GM18519 (cell line): ENCODE data around the gene UMAD1.

Experiments used
- ATAC-seq: cut with Tn5 transposase; IDR thresholded peaks from one replicate; pipeline ENCODE4 v1.9.1; 2021; ENCODE audit warnings: mild to moderate bottlenecking, moderate library complexity; ENCODE audit not compliant: unreplicated experiment, low FRiP score

UMAD1 gene

GRCh38 chr7:7640221-7641128 lies at the start of gene UMAD1:
Gene UMAD1, plus strand, starts transcription at chr7:7640752. Its CDS starts 32,620 bp downstream, at chr7:7673372.
- peak; percentile 95 for ATAC-seq

DNA sequence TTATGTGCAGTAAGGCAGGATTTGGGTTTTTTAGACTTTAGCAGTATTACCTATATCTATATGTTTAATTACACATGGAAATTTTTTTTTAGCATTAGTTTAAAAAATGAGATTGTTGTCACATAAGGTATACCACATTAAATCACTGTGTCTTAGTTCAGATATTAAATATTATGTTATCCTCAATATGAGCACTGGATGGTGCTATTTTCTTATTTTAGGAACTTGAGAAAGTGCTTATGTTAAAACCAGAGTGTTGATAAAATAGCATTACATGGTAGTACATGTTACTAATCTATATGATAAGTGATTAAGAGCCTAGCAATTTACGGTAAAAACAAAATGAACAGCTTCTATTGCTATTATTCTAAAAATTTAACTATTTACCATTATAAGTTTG lies 45.1 kb upstream of the UMAD1 start:
- no peak for ATAC-seq

- no peak for ATAC-seq
Observed at GRCh38 chr7:7596176-7596575, 44.4 kb upstream of the UMAD1 start.

DNA sequence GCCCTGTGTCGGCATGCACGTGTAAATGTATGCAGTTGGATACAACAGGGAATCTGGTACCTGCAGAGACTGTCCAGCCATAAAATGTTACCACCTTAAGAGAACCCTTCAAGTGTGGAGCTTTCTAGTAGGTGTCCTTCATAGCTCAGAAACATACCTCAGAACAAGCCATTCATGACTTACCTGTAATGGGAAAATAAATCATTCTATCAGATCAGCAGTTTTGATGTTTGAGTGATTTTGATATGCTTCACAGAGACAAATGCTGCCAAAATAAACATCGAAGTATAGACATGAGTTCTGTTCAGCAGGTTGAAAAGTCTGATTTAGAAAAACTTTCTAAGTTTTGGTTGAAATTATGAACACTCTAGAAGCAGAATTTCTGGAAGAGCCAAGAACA lies 33.5 kb upstream of the UMAD1 start:
- ATAC-seq, result no peak

DNA sequence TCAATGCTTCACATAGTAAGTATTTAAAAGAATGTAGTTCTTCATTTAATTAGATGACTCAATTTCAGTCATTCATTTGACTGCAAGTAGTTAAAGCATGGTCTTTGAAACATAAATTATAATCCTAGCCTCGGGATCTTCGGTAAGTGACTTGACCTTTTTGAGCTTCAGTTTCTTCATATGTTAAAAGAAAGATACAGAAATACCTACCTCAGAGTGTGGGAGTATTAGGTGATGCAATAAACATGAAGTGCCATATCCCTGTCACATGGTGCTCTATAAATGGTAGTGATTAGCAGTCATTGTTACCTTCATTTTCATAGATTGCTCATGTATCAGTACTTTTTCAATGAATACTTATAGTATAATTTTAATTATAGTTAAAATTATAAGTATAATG lies 31.2 kb upstream of the UMAD1 start:
- ATAC-seq, result no peak

DNA sequence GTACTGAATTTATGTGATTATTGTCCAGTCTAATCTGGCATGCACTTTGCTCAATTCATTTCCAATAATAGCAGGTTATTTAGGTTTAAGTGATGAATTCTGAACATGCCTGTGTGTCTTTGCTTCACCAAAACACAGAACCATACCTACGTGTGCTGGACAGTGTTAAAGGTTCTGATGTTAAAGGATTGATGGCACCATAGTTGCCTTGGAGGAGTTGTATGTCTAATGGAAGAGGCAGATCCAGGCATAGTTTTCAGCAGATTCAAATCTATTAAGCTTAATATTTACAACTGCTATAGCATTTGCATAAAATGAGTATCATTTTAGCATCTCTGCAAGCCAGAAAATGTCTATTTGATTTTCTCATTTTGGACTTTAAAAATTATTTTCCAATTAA lies 28.0 kb upstream of the UMAD1 start:
- no peak for ATAC-seq

GRCh38 chr7:7613210-7613609 lies 27.3 kb upstream of the UMAD1 start:
- ATAC-seq, result no peak

DNA sequence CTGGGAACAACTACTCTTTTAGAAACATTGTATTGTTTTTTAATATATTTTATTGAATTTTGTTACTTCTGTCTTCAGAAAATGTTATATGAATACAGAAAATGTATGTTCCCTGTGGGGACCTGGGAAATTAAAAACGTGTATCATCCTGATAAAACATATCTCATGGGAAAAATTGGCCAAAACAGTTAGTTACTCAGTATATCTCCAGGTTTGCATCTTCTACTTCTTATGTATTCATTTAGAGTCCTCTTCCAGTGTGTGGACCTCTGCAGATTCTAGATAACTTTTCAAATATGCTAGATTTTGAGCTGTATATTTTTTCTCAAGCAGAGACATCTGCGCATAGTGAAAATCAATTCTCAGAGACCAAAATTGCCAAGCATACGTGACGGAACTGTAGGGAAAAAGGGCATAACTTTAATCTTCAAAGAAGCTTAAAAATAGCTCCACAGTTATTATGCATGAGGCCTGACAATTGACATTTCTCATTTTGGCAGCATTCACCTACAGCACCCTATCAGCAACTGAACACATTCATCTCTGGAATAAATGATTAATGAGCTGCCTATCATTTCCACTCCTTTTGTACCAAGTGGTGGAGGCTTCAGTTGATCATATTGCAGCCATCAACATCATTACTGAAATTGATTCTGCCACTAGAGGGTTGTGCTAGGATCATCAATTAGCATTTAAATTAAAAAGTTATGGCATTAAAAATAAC lies 26.4 kb upstream of the UMAD1 start:
- ATAC-seq, result no peak

DNA sequence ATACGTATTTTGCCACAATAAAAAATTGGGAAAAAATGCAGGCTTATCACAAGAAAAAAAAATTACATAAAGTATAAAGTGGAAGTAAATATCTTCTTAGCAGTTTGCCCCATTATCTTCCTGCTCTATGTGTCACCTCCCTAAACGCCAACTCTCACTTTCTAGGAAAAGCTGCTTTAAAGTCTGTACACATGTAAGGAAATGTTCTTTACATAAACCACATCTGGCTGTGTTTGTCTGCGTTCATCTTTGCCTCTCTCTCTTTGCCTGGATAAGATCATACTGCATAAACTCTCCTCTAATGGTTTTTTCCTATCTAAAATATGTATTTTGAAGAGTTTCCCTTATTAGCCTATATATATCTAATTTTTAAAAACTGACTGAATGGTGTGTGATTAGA lies 23.0 kb upstream of the UMAD1 start:
- ATAC-seq, result no peak

DNA sequence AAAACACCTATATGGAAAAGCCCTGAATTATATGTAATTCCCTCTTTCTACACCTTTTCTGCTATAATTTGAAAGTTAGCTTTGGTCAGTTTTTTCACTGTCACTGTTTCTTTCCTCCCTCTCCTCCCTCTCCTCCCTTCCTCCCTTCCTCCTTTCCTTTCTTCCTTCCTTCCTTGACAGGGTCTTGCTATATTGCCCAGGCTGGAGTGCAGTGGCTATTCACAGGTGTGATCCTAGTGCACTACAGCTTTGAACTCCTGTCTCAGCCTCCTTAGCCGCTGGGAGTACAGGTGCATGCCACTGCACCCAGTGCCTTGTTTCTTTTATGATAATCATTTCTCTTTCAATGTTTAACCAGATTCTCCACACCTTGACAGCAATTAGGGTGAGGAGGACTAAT lies 22.1 kb upstream of the UMAD1 start:
- ATAC-seq, result no peak

GRCh38 chr7:7620236-7620635 lies 20.3 kb upstream of the UMAD1 start:
- ATAC-seq, result no peak

DNA sequence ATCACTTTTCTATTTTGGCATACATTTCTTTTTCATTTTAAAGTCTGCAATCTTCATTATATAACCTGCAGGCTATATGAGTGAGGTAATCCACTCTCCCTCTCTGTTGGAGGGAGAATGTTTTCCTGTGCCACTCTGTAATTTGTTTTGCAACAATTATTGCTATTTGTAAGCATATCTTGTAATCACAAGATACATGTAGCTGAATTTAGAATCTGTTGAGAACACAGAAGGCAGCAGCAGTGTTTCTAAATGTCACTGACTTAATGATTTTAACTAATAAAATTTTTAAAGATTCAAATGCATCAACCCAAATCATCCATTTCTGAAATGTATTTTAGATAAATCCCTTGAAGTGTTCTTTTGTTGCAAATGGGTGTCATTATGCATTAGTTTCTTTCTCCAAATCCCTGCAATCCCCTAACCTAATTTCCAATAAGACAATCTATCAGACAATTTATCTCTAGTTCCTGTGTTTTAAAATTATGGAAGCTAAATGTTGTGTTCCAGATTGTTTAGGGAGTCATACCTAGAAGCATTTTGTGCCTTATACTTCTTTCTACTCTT lies 19.8 kb upstream of the UMAD1 start:
- ATAC-seq, result no peak

DNA sequence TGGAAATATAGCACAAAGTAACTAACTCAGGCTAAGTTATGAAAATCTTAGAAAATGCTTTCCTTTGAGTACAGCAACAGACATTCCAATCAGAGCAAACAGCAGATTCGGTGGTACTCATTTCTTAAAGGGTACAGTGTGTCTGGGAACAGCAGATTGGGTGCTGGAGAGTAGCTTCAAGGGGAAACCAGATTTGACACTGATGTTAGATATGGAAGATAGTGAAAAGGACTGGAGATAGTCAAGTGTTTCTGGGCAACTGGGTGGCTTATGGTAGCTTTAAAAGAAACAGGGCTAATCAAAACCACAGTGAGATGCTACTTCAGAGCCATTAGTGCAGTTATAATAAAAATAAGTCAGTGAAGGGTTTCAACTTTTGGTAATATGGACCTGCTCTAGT lies 12.1 kb upstream of the UMAD1 start:
- no peak for ATAC-seq

- no peak for ATAC-seq
Observed at GRCh38 chr7:7630626-7631329, 9.8 kb upstream of the UMAD1 start.

- ATAC-seq, result no peak
Observed at GRCh38 chr7:7639421-7639820, 1.1 kb upstream of the UMAD1 start.

GRCh38 chr7:7639847-7640220 lies 718 bp upstream of the UMAD1 start:
- ATAC-seq, result no peak

DNA sequence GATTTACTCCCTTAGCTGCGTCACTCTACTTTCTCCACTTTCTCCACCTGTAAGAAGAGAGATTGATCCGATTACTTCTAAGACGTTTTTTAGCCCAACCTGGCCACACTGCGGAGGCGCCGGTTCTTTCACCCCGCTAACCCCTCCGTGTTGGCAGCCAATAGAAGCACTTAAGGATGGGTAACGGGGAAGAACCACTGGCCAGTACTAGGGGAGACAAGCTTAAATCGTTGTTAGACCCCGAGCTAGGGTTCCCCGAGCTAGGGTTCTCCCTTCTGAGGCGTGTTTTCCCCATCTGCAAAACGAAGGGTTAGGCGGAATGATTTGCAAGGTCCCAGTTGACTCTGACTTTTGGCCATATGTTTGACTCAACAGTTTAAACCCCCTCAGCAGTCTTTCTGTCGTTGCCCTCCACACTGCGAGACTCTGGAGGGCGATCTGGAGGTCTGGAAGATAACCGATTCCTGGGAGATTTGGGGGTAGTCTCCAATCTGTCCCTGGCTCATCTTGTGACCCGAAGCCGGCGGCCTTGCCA lies 644 bp downstream of the UMAD1 start:
- no peak for ATAC-seq

- ATAC-seq, result no peak
Observed at GRCh38 chr7:7642081-7642480, 1.5 kb downstream of the UMAD1 start.

DNA sequence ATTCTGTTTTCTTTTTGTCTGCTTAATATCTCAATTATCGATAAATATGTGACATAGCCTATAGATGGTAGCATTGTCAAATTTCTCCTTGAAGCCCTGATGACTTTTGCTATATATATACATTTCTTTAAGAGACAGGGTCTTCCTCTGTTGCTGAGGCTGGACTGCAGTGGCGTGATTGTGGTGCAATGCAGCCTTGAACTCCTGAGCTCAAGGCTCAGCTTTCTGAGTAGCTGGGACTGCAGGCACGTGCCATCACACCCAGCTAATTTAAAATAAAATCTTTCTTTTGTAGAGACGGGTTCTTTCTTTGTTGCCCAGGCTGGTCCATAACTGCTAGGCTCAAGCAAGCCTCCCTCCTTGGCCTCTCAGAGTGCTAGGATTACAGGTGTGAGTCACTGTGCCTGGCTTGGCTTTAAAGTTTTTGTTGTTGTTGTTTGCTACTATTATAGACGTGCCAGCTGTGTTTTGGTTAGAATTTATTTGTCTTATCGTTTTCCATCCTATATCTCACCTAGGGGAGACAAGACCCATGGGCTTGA lies 7.0 kb downstream of the UMAD1 start:
- no peak for ATAC-seq

DNA sequence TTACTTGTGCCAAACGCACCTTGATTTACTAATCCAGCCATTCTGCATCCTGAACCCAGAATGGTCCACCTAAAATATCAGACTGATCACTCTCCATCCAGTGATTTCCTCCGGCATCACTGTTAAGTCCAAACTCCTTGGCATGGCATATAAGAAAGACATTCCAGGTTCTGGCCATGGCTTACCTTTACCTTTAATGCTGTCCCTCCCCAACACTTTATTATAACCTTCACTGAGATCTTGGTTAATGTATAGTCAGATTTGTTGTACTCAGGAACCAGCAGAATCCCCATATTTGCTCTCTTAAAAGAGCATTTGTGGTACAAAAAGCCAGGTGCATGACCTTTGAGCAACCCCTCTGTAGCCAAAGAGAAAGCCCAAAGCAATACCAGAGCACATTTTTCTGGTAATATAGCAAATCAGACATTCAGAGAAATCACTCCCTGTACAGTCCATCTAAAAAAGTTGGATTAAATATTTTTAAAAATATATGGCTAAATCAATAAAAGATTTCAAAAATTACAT lies 10.2 kb downstream of the UMAD1 start:
- ATAC-seq, result no peak
